Right lobe of liver (tissue), 4 donors: ENCODE data around the gene CUBN.

ENCODE experiments used
- CTCF ChIP-seq, 4 donors: fragments of 200-600 bp in 3 of 4; fragments of 450-650 bp in 1 of 4; IDR thresholded peaks; one replicate each; pipeline versions ENCODE4 v1.5.1 to v1.8.0; 2016 to 2022; ENCODE audit warnings: antibody characterized with exemption in 4 of 4, mild to moderate bottlenecking in 2 of 4
- POLR2A ChIP-seq: fragments of 450-650 bp; IDR thresholded peaks from one replicate; pipeline ENCODE4 v1.6.1; 2017; ENCODE audit warnings: antibody characterized with exemption, mild to moderate bottlenecking
- donor health status: DM: no; HTN: no; CAD: no.
- donor health status: DM: no; HTN: no; CAD: no.
- donor health status: DM: no; HTN: yes; CAD: no.

GRCh38 chr10:17141504-17142229 is 12.1 kb upstream of the CUBN start:
- TF ChIP-seq CTCF (IDR thresholded peaks at IDR 0.05) (no peak), POLR2A (no peak)
